ENCODE results near the gene ZNF197.
"Not testable (repeated sequence)": the region's sequence is repeated elsewhere in the genome, so short reads cannot be mapped to it uniquely, and the experiment has no call there.

Gene ZNF197

DNA sequence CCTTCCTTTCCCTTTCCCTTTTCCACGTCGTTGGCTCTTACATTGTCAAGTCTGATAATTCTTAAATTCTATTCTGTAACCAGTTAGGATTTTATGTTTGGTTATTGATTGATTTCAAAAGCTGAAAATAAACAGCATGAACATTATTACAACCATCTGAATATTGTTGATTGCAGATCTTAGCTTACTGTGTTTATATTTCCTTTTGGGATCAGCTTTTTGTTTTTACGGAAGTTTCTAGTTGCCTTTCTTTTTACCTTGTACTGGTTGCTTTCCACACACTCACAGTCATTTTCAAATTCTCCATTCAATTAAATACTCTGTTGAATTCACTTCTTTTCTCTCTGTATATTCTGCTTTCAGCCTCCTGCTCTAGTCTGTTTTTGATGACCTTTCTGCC, 40.3 kb downstream of the ZNF197 start:
- DNase-seq = no peak

DNA sequence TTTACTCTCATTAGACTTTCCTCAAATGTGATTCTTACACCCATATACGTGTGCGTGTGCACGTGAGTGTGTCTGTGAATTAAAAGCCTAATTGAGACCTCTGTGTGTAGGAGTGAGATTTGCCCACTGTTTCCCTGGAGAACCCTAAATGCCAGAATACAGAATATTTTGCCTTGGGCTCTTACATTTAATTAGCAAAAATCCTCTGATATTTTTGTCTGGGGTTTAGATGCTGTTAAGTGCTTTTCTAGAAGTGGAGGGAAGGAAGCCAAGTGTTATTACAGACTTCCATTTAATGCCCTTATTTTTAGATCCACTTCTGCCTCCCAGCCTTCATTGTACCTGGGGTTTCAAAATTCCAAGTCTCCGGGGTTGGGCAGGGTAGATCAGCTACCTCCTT, 41.5 kb downstream of the ZNF197 start:
- no peak for DNase-seq

DNA sequence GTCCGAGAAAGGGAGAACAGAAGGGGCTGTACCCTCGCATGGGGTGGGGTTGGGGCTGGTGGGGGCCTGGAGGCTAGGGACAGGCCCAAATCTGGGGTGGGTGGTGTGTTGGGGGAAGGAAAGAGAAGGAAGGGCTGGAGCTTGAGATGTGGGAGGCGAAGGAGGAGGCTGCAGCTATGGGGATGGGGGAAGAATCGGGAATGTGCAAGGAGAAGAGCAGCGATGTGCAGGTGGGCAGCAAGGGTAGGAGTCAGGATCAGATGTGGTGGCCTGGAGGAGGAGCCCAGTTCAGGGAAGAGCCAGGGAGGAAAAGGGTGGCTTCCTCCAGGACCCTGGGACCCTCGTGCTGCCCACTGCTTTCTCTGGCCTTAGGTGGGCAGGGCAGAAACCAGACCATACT, 44.9 kb downstream of the ZNF197 start:
- DNase-seq = no peak

DNA sequence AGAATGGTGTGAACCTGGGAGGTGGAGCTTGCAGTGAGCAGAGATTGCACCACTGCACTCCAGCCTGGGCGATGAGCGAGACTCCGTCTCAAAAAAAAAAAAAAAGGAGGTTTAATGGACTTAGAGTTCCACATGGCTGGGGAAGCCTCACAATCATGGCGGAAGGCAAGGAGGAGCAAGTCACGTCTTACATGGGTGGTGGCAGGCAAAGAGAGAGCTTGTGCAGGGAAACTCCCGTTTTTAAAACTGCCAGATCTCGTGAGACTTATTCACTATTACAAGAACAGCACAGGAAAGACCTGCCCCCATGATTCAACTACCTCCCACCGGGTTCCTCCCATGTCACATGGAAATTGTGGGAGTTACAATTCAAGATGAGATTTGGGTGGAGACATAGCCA, 48.6 kb downstream of the ZNF197 start:
- not testable (repeated sequence) for DNase-seq

DNA sequence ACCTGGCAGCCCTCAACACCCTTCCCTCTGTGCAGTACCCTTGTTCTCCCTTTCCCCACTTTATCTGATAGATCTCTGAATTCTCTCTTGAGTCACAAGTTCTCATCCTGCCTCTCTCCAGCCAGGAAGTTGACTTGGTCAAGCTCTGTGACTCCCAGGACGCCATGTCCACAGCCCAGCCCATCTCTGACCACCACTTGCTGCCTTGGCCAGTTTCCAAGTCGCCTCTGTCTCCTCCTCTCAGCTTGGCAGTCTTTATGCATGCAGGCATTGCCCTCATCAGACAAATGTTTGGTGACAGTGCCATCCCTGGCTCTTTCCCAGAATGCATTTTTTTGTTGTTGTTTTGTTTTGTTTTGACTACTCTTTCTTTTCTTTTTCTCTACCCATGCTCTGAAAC, 49.4 kb downstream of the ZNF197 start:
- no peak for DNase-seq

DNA sequence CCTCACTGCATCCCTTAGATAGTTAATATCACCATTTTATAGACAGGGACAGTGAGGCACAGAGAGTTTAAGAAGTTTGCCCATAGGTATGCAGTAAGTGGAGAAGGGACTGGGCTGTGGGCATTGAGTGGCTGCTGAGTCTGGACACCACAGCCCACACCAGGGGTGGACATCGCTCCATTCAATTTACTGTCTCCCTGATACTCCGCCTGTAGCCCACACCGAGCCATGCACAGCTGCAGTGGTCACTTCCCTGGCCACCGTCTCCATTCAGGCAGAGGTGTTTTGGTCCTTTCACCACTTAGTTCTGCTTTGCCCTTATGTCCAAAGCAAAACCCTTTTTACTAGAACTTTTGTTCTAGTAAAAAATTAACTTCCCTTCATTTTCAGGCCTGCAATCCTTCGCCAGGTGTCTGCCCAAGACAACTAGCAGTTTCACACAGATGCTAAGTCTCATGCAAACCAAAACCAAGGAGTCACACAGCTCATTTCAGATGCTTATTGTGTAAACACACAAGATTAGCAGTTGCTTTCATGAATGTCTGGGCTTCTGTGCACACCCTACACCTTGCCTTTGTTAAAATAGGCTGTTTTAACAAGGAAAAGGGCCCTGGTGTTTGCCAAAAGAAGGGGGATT, 53.8 kb downstream of the ZNF197 start:
- DNase-seq = no peak

DNA sequence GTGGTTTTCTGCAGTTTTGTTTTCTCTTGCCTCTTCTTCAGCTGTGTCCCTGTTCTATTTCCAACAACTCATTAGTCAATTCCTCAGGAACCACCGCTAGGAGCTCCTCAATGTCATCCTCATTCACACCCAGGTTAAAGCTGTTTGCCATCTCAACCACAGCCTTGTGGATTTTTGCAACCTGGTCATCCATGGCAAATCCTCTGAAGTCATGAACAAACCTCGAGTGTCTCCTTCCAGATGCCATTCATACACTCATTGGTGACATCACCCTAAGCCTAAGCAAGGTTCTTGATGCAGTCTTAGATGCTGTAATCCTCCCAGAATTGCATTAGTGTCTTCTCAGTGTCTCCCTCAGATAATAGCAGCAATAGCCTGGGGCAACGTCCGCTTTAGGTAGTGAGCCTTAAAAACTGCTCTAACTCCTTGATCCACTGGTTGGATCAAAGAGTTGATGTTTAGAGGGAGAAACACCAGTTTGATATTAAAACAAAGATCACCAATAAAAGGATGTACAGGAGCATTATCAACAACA, 56.2 kb downstream of the ZNF197 start:
- DNase-seq = no peak

DNA sequence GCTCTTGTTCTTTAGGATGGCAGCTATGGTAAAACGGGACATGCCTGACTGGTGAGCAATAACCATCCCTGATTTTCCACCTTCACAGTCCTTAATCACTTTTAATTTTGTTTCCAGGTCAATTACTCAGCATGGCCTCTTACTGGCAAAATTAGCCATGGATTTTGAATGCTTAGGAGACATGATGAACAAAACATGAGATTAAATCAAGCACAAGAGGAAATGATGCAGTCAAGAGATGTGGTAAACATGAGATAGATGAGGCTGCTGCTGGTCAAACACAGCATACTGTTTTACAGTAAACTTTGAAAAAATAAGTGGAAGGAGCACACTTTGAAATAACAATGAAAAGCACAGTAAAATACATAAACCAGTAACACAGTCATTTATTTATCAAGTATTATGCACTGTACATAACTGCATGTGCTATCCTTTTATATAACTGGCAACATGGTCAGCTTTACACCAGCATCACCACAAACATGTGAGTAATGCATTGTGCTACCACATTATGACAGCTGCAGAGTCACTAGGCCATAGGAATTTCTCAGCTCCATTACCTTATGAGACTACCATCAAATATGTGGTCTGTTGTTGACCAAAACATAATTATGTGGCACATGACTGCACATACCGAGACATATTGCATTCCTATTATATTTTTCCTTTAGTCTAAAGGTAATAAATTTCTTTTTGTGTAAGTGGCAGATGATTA, 57.5 kb downstream of the ZNF197 start:
- DNase-seq = no peak

DNA sequence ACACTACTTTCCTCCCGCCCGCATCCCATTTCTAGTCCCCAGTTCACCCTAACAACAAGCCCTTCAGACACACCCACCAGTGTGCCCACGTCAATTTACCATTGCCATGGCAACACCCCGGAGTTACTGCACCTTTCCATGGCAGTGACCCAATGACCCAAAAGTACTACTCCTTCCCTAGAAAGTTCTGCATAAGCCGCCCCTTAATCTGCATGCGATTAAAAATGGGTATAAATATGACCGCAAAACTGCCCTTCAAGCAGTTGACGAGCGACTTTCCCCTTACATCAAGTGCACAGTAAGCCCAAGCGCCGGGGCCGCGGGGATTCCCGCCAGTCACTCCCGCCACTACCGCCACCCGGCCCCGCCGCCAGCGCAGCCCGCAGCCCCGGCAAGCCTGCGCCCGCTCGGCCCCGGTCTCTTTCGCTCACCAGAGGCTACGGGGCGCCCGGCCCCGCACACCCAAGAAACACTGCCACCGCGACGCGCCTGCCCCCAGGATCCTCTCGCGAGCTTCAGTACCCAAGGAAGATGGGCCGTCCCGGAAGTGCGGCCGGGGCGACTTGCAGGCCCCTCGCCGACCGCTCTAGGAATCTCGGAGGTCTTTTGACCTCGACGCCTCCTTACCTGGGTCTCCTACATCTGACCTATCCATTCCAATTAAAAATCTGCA, 60.4 kb downstream of the ZNF197 start:
- DNase-seq = peak; percentile 46

DNA sequence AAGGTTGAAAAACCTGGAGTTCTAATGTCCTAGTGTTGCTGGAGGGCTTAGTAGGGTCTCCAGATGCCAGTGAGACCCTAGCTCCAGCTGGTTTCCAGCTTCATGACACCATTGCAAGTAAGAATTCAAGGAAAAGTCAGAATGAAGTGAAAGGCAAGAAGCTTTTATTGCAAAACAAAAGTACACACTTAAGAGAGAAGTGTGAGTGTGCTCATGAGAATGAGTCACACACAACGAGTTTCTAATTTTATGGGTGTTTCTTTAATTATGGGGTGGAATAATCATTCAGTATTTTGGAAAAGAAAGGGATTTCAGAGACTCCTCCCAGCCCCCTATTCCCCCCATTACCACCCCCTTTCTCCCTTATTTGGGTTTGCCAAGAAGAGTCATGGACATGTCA, 63.1 kb downstream of the ZNF197 start:
- DNase-seq = no peak

Data from kidney glomerular epithelial cell (primary cell).